Activated CD8-positive, alpha-beta memory T cell treated with anti-CD3 and anti-CD28 coated beads for 48 hours (primary cell): ENCODE results near the gene STAT1.

ENCODE experiments used
- DNase-seq, 3 experiments: peaks; one replicate each; pipeline ENCODE4 v3.0.0-alpha.2; 2020; ENCODE audit warnings: low read depth in 2 of 3, low spot score in 2 of 3

The STAT1 gene

GRCh38 chr2:190986221-190986953, 27.6 kb downstream of the STAT1 start:
- no peak for DNase-seq

- no peak for DNase-seq
Observed at GRCh38 chr2:190984595-190984994, 29.4 kb downstream of the STAT1 start.

GRCh38 chr2:190982262-190983034, 31.5 kb downstream of the STAT1 start:
- DNase-seq = no peak

- no peak for DNase-seq
Observed at GRCh38 chr2:190981733-190982132, 32.2 kb downstream of the STAT1 start.

GRCh38 chr2:190981333-190981732, 32.6 kb downstream of the STAT1 start:
- no peak for DNase-seq

GRCh38 chr2:190980630-190981209, 33.3 kb downstream of the STAT1 start:
- DNase-seq = no peak

- no peak for DNase-seq
Observed at GRCh38 chr2:190979906-190980629, 33.9 kb downstream of the STAT1 start.

- DNase-seq = no peak
Observed at GRCh38 chr2:190978389-190979053, 35.5 kb downstream of the STAT1 start.

GRCh38 chr2:190977505-190977904, 36.5 kb downstream of the STAT1 start:
- no peak for DNase-seq

- DNase-seq = no peak
Observed at GRCh38 chr2:190976521-190976920, 37.5 kb downstream of the STAT1 start.

GRCh38 chr2:190974629-190975361, 39.2 kb downstream of the STAT1 start:
- no peak for DNase-seq

- no peak for DNase-seq
Observed at GRCh38 chr2:190973726-190974628, 40.0 kb downstream of the STAT1 start.

- no peak for DNase-seq
Observed at GRCh38 chr2:190973262-190973661, 40.7 kb downstream of the STAT1 start.

- DNase-seq = no peak
Observed at GRCh38 chr2:190972846-190973245, 41.1 kb downstream of the STAT1 start.

GRCh38 chr2:190972213-190972612, 41.8 kb downstream of the STAT1 start:
- DNase-seq = no peak

- no peak for DNase-seq
Observed at GRCh38 chr2:190970873-190971506, 43.0 kb downstream of the STAT1 start.

GRCh38 chr2:190970160-190970559, 43.8 kb downstream of the STAT1 start:
- no peak for DNase-seq

GRCh38 chr2:190968522-190968921, 45.4 kb downstream of the STAT1 start:
- no peak for DNase-seq
